Uterus (tissue), 4 donors: ENCODE measurements around the gene MAP1LC3C. TPM values are rescaled to one million over a fixed set of nuclear protein-coding genes. Genes with fewer than 3 reads are reported as not detected.

Experiments used
- DNase-seq, 2 donors: peaks; one replicate each; pipeline ENCODE4 v3.0.0-alpha.2; 2019 to 2020
- H3K27ac ChIP-seq, 2 donors: fragments of 200-600 bp; sonication (generic); 1 replicate in 1 of 2; 2 replicates in 1 of 2; pipeline ENCODE4 v1.5.1; 2016 to 2018
- H3K27me3 ChIP-seq, 2 donors: fragments of 200-600 bp; sonication (generic); one replicate each; pipeline ENCODE4 v1.5.1; 2018 to 2019; ENCODE audit warnings: control low read depth in 1 of 2
- H3K36me3 ChIP-seq, 2 donors: fragments of 200-600 bp; sonication (generic); one replicate each; pipeline ENCODE4 v1.5.1; 2019; ENCODE audit warnings: control low read depth in 1 of 2
- H3K4me1 ChIP-seq, 2 donors: fragments of 200-600 bp; sonication (generic); one replicate each; pipeline ENCODE4 v1.5.1; 2018 to 2019; ENCODE audit warnings: control low read depth in 1 of 2
- H3K4me3 ChIP-seq, 2 donors: fragments of 200-600 bp; sonication (generic); 1 replicate in 1 of 2; 2 replicates in 1 of 2; pipeline ENCODE4 v1.5.1; 2018 to 2019; ENCODE audit warnings: mild to moderate bottlenecking in 1 of 2
- H3K9me3 ChIP-seq, 2 donors: fragments of 200-600 bp; sonication (generic); one replicate each; pipeline ENCODE4 v1.5.1; 2019; ENCODE audit warnings: control low read depth in 1 of 2
- POLR2A ChIP-seq, 2 donors: fragments of 450-650 bp; IDR thresholded peaks; one replicate each; pipeline ENCODE4 v1.6.1; 2016; ENCODE audit warnings: antibody characterized with exemption in 2 of 2, mild to moderate bottlenecking in 1 of 2, moderate library complexity in 1 of 2
- intact Hi-C: fragments of 100-400 bp; cut with DNase I; formaldehyde crosslinking; loops from one replicate; pipeline ENCODE4 v1.15.1; 2023; ENCODE audit warnings: low total_unique reads
- total RNA-seq, 4 donors: library from RNA; depleted of rRNA in 3 of 4; stranded (reverse); fragments of >200 nt in 3 of 4; gene quantifications; one replicate each; pipeline versions ENCODE4 v1.1.0 to v1.2.4, GENCODE V29; 2014 to 2023
- TF ChIP-seq, protein P1 (sequence below), 4 experiments: fragments of 200-600 bp in 2 of 4; fragments of 450-650 bp in 2 of 4; sonication (generic) in 2 of 4; IDR thresholded peaks; one replicate each; pipeline ENCODE4 v1.5.1; 2016 to 2019; ENCODE audit warnings: antibody characterized with exemption in 4 of 4, mild to moderate bottlenecking in 2 of 4, moderate library complexity in 1 of 4
- donor health status: DM: yes; HTN: yes; CAD: no.

MAP1LC3C gene
- total RNA-seq, 4 donors from 2014 or later: 0.51 to 5.9 (median 0.59) TPM; not detected in 1

DNA sequence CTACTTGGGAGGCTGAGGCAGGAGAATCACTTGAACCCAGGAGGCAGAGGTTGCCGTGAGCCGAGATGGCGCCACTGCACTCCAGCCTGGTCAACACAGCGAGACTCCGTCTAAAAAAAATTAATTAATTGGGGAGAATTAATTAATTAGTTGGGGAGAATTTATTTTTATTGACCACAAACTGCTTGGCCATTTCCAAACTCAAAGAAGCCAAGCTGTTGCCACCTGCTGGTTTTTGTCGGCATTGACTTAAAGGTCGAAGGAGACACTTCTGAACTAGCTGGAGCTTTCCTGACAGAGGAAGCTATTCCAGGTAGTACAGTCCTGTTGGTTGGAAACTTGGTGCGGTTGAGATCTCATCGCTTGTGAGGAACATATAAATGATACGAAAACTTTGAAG is 13.1 kb downstream of the MAP1LC3C start:
- Histone ChIP-seq H3K9me3 (no peaks in the 10 kb centered on the region), H3K4me3 (no peak overlapping the region), H3K27ac (no peak overlapping the region), H3K36me3 (no peaks in the 10 kb centered on the region), H3K4me1 (no peaks in the 10 kb centered on the region), H3K27me3 (no peaks in the 10 kb centered on the region)
- DNase-seq: no peak
- intact Hi-C loops: no loop called here
- TF ChIP-seq, protein P1, sequence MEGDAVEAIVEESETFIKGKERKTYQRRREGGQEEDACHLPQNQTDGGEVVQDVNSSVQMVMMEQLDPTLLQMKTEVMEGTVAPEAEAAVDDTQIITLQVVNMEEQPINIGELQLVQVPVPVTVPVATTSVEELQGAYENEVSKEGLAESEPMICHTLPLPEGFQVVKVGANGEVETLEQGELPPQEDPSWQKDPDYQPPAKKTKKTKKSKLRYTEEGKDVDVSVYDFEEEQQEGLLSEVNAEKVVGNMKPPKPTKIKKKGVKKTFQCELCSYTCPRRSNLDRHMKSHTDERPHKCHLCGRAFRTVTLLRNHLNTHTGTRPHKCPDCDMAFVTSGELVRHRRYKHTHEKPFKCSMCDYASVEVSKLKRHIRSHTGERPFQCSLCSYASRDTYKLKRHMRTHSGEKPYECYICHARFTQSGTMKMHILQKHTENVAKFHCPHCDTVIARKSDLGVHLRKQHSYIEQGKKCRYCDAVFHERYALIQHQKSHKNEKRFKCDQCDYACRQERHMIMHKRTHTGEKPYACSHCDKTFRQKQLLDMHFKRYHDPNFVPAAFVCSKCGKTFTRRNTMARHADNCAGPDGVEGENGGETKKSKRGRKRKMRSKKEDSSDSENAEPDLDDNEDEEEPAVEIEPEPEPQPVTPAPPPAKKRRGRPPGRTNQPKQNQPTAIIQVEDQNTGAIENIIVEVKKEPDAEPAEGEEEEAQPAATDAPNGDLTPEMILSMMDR (IDR thresholded peaks at IDR 0.05): no peak
- TF ChIP-seq POLR2A (IDR thresholded peaks at IDR 0.05): no peak

DNA sequence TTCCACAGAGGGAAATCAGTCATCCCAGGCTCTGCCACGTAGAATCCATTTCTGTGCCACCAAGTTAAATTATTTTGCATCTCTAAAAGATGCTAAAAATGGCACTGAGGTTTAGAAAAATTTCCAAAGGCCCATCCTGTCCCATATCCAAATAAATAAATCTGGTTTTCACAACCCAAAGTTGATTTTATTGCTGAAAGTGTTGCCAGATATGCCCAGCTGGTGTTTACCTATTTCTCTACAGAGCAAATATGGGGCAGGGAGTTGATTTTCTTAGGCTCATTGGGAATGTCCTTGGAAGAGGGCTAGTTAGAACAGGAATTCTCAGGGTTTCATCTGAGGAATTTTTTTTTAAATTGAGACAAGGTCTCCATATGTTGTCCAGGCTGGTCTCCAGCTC is 19.0 kb downstream of the MAP1LC3C start:
- TF ChIP-seq, protein P1 (IDR thresholded peaks at IDR 0.05): no peak
- no peak for TF ChIP-seq POLR2A (IDR thresholded peaks at IDR 0.05)
- no peak overlapping the region for H3K4me3 ChIP-seq
- no peak overlapping the region for H3K27ac ChIP-seq
- intact Hi-C loops: no loop called here
- no peaks in the 10 kb centered on the region for H3K36me3 ChIP-seq
- no peaks in the 10 kb centered on the region for H3K27me3 ChIP-seq
- no peaks in the 10 kb centered on the region for H3K9me3 ChIP-seq
- no peaks in the 10 kb centered on the region for H3K4me1 ChIP-seq
- DNase-seq: no peak

GRCh38 chr1:241979071-241979470 is 19.8 kb downstream of the MAP1LC3C start:
- intact Hi-C loops: no loop called here
- TF ChIP-seq POLR2A (IDR thresholded peaks at IDR 0.05): no peak
- TF ChIP-seq, protein P1 (IDR thresholded peaks at IDR 0.05): no peak

DNA sequence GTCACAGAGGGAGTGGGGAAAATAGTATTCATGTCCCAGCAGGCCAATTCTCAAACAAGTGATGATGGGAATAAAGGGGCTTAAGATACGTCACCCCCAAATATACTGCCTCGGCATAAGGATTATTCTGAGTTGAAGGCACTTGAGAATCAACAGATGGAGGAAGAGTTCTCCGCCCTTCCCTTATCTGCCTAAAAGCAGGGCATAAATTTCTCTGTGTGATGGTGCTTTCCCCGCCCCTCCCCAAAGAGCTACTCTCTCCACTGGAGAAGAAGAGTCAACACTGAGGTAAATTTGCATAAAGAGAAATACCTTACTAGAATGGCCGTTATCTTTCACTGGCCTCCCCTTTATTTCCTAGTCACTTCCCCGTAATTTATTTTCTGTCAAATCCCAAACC is 22.7 kb downstream of the MAP1LC3C start:
- TF ChIP-seq, protein P1 (IDR thresholded peaks at IDR 0.05): no peak
- no peak for TF ChIP-seq POLR2A (IDR thresholded peaks at IDR 0.05)
- Histone ChIP-seq H3K36me3 (no peaks in the 10 kb centered on the region), H3K27me3 (no peaks in the 10 kb centered on the region), H3K9me3 (no peaks in the 10 kb centered on the region), H3K4me3 (no peak overlapping the region), H3K27ac (no peak overlapping the region), H3K4me1 (no peaks in the 10 kb centered on the region)
- no peak for DNase-seq
- intact Hi-C loops: no loop called here

More at GRCh38 chr1:241979071-241979470, 19.8 kb downstream of the MAP1LC3C start:
- Histone ChIP-seq H3K36me3 (no peaks in the 10 kb centered on the region), H3K4me1 (no peaks in the 10 kb centered on the region), H3K27ac (no peak overlapping the region), H3K9me3 (no peaks in the 10 kb centered on the region), H3K4me3 (no peak overlapping the region), H3K27me3 (no peaks in the 10 kb centered on the region)
- no peak for DNase-seq

- no peak overlapping the region for H3K27ac ChIP-seq
- TF ChIP-seq, protein P1 (IDR thresholded peaks at IDR 0.05): no peak
- TF ChIP-seq POLR2A (IDR thresholded peaks at IDR 0.05): no peak
- intact Hi-C loops: no loop called here
- no peak for DNase-seq
- H3K27me3 ChIP-seq: no peaks in the 10 kb centered on the region
- H3K36me3 ChIP-seq: no peaks in the 10 kb centered on the region
- no peaks in the 10 kb centered on the region for H3K4me1 ChIP-seq
- no peaks in the 10 kb centered on the region for H3K9me3 ChIP-seq
- H3K4me3 ChIP-seq: no peak overlapping the region
Measured at GRCh38 chr1:241972703-241973369, 26.1 kb downstream of the MAP1LC3C start.
